H1 (cell line): Measurements from ENCODE around the gene DNAAF8. TPM values are rescaled to one million over a fixed set of nuclear protein-coding genes. Genes with fewer than 3 reads are reported as not detected.

Experiments
- CREB1 ChIP-seq: IDR thresholded peaks from 2 replicates; pipeline ENCODE4 v1.6.1; 2012; ENCODE audit warnings: inconsistent platforms
- GTF2F1 ChIP-seq: IDR thresholded peaks from 2 replicates; pipeline ENCODE4 v1.6.1; 2012; ENCODE audit warnings: low read depth, low read length, improper control_type of control experiment, borderline replicate concordance
- KDM4A ChIP-seq: IDR thresholded peaks from one replicate; pipeline ENCODE4 v1.7.1; 2012; ENCODE audit warnings: low read depth, mild to moderate bottlenecking, moderate library complexity, low read length, inconsistent platforms; ENCODE audit not compliant: severe bottlenecking
- KDM5A ChIP-seq: fragments of 200-600 bp; IDR thresholded peaks from 2 replicates; pipeline ENCODE4 v1.7.1; 2012; ENCODE audit warnings: mild to moderate bottlenecking, low read length, inconsistent platforms, mixed read lengths
- SAP30 ChIP-seq: fragments of 300-600 bp; sonication (generic); IDR thresholded peaks from 2 replicates; pipeline ENCODE4 v1.7.1; 2012; ENCODE audit warnings: low read length, moderate library complexity, mild to moderate bottlenecking, inconsistent platforms; ENCODE audit not compliant: insufficient read depth, insufficient replicate concordance
- SIX5 ChIP-seq: IDR thresholded peaks from 2 replicates; pipeline ENCODE4 v1.6.1; 2011; ENCODE audit warnings: mild to moderate bottlenecking, low read depth, low read length
- SP4 ChIP-seq: IDR thresholded peaks from 2 replicates; pipeline ENCODE4 v1.6.1; 2012; ENCODE audit warnings: low read length, inconsistent platforms
- SUZ12 ChIP-seq: fragments of 200-600 bp; sonication (generic); IDR thresholded peaks from 2 replicates; pipeline ENCODE4 v1.6.1; 2012; ENCODE audit warnings: mild to moderate bottlenecking, inconsistent platforms, low read length, moderate library complexity, mixed read lengths
- polyA plus RNA-seq, 7 experiments: library from polyadenylated mRNA; depleted of rRNA in 3 of 7; stranded (reverse) in 5 of 7; unstranded in 2 of 7; fragments of >200 nt in 5 of 7; fragments of 200-250 nt in 2 of 7; gene quantifications; 1 replicate in 5 of 7; 2 replicates in 1 of 7; 4 replicates in 1 of 7; pipeline versions ENCODE4 v1.2.1 to v1.2.3, GENCODE V29; 2011 to 2013; ENCODE audit warnings: missing spikeins in 2 of 7, mixed read lengths in 2 of 7
- total RNA-seq: library from RNA; stranded (reverse); fragmentation: NEBNext Ultra II Directional; extraction: Animal tissue kit (Norgen Biotek cat#: 25700); gene quantifications from 2 replicates; pipeline ENCODE4 v1.2.1, GENCODE V29; 2021
- TF ChIP-seq, protein P1 (sequence below): IDR thresholded peaks from 2 replicates; pipeline ENCODE4 v1.6.1; 2012; ENCODE audit warnings: inconsistent platforms
- TF ChIP-seq, protein P2 (sequence below): fragments of 300-600 bp; sonication (generic); IDR thresholded peaks from 2 replicates; pipeline ENCODE4 v1.7.1; 2012; ENCODE audit warnings: low read length, moderate library complexity, mild to moderate bottlenecking, inconsistent platforms; ENCODE audit not compliant: insufficient replicate concordance

Gene DNAAF8
- total and polyA plus RNA-seq, 2 of the 8 experiments (the other 6 are each of a cell fraction or from before 2014, with no cell fraction given) = 0.39 TPM; not detected in 1

DNA sequence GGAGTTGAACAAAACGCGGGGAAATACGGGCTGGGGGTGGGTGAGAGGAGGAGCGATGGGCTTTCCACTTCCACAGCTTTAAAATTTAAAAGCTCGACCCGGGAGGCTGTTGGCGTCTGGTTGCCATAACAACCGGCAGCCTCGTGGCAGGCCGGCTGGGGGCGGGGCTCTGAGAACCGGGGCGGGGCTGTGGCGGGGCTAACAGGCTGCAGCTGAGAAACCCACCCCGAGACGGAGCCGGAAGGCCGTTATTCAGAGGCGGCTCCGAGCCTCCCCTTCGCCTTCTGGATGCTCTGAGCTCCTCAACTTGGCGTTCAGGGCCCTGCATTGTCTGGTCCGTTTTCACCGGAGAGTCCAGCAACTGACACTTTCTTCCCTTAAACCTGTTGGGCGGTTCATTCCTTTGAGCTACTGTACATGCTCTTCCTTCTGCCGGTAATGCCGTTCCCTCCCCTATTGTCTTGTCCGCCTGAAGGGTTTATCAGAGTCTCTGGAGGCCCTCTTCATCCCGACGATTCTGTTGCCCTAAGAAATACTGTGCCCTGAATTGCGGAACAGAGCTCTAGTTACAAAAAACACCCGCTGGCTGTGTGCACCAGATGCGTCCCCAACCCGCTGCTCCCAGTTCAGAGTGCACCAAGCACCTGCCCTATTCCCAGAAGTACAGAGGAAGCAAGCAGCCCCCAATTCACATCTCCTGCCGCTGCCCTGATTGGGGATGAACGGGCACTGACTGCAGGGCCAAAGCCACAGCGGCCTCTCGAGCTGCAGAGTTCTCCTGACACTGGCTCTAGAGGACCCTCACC is 596 bp downstream of the DNAAF8 start (continued):
- TF ChIP-seq, protein P1, sequence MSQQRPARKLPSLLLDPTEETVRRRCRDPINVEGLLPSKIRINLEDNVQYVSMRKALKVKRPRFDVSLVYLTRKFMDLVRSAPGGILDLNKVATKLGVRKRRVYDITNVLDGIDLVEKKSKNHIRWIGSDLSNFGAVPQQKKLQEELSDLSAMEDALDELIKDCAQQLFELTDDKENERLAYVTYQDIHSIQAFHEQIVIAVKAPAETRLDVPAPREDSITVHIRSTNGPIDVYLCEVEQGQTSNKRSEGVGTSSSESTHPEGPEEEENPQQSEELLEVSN = no peak
- TF ChIP-seq CREB1 = no peak
- TF ChIP-seq SP4 = peak; percentile 10; the same call in 1 of the 2 replicates
- TF ChIP-seq SIX5 = no peak
- TF ChIP-seq KDM4A = peak; percentile 24
- TF ChIP-seq SAP30 = no peak
- TF ChIP-seq SUZ12 = no peak
- no peak for TF ChIP-seq KDM5A
- TF ChIP-seq, protein P2, sequence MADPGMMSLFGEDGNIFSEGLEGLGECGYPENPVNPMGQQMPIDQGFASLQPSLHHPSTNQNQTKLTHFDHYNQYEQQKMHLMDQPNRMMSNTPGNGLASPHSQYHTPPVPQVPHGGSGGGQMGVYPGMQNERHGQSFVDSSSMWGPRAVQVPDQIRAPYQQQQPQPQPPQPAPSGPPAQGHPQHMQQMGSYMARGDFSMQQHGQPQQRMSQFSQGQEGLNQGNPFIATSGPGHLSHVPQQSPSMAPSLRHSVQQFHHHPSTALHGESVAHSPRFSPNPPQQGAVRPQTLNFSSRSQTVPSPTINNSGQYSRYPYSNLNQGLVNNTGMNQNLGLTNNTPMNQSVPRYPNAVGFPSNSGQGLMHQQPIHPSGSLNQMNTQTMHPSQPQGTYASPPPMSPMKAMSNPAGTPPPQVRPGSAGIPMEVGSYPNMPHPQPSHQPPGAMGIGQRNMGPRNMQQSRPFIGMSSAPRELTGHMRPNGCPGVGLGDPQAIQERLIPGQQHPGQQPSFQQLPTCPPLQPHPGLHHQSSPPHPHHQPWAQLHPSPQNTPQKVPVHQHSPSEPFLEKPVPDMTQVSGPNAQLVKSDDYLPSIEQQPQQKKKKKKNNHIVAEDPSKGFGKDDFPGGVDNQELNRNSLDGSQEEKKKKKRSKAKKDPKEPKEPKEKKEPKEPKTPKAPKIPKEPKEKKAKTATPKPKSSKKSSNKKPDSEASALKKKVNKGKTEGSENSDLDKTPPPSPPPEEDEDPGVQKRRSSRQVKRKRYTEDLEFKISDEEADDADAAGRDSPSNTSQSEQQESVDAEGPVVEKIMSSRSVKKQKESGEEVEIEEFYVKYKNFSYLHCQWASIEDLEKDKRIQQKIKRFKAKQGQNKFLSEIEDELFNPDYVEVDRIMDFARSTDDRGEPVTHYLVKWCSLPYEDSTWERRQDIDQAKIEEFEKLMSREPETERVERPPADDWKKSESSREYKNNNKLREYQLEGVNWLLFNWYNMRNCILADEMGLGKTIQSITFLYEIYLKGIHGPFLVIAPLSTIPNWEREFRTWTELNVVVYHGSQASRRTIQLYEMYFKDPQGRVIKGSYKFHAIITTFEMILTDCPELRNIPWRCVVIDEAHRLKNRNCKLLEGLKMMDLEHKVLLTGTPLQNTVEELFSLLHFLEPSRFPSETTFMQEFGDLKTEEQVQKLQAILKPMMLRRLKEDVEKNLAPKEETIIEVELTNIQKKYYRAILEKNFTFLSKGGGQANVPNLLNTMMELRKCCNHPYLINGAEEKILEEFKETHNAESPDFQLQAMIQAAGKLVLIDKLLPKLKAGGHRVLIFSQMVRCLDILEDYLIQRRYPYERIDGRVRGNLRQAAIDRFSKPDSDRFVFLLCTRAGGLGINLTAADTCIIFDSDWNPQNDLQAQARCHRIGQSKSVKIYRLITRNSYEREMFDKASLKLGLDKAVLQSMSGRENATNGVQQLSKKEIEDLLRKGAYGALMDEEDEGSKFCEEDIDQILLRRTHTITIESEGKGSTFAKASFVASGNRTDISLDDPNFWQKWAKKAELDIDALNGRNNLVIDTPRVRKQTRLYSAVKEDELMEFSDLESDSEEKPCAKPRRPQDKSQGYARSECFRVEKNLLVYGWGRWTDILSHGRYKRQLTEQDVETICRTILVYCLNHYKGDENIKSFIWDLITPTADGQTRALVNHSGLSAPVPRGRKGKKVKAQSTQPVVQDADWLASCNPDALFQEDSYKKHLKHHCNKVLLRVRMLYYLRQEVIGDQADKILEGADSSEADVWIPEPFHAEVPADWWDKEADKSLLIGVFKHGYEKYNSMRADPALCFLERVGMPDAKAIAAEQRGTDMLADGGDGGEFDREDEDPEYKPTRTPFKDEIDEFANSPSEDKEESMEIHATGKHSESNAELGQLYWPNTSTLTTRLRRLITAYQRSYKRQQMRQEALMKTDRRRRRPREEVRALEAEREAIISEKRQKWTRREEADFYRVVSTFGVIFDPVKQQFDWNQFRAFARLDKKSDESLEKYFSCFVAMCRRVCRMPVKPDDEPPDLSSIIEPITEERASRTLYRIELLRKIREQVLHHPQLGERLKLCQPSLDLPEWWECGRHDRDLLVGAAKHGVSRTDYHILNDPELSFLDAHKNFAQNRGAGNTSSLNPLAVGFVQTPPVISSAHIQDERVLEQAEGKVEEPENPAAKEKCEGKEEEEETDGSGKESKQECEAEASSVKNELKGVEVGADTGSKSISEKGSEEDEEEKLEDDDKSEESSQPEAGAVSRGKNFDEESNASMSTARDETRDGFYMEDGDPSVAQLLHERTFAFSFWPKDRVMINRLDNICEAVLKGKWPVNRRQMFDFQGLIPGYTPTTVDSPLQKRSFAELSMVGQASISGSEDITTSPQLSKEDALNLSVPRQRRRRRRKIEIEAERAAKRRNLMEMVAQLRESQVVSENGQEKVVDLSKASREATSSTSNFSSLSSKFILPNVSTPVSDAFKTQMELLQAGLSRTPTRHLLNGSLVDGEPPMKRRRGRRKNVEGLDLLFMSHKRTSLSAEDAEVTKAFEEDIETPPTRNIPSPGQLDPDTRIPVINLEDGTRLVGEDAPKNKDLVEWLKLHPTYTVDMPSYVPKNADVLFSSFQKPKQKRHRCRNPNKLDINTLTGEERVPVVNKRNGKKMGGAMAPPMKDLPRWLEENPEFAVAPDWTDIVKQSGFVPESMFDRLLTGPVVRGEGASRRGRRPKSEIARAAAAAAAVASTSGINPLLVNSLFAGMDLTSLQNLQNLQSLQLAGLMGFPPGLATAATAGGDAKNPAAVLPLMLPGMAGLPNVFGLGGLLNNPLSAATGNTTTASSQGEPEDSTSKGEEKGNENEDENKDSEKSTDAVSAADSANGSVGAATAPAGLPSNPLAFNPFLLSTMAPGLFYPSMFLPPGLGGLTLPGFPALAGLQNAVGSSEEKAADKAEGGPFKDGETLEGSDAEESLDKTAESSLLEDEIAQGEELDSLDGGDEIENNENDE = no peak
- TF ChIP-seq GTF2F1 = no peak
